Neuronal stem cell (in vitro differentiated cells): ENCODE results near the gene GALM.

Experiments
- DNase-seq: peaks from one replicate; pipeline ENCODE4 v3.0.0-alpha.2; 2013; ENCODE audit warnings: low spot score
- H2AFZ ChIP-seq: one replicate; pipeline ENCODE4 v1.6.1; 2013; ENCODE audit warnings: mild to moderate bottlenecking, low read length, inconsistent platforms
- H2AK5ac ChIP-seq: 2 replicates; pipeline ENCODE4 v1.6.1; 2013; ENCODE audit warnings: low read depth, mild to moderate bottlenecking, inconsistent platforms, low read length, moderate library complexity, mixed read lengths
- H2BK120ac ChIP-seq: 2 replicates; pipeline ENCODE4 v1.6.1; 2013; ENCODE audit warnings: low read depth, mild to moderate bottlenecking, inconsistent platforms, low read length, moderate library complexity, mixed read lengths
- H2BK12ac ChIP-seq: one replicate; pipeline ENCODE4 v1.6.1; 2013; ENCODE audit warnings: low read length, inconsistent platforms
- H2BK15ac ChIP-seq: 2 replicates; pipeline ENCODE4 v1.6.1; 2013; ENCODE audit warnings: mild to moderate bottlenecking, low read length, inconsistent platforms, mixed read lengths
- H2BK5ac ChIP-seq: one replicate; pipeline ENCODE4 v1.6.1; 2013; ENCODE audit warnings: inconsistent platforms, mild to moderate bottlenecking, low read length, moderate library complexity
- H3K14ac ChIP-seq: one replicate; pipeline ENCODE4 v1.6.1; 2013; ENCODE audit warnings: low read length, inconsistent platforms
- H3K18ac ChIP-seq: 2 replicates; pipeline ENCODE4 v1.6.1; 2013; ENCODE audit warnings: low read length, inconsistent platforms
- H3K23ac ChIP-seq: 2 replicates; pipeline ENCODE4 v1.6.1; 2013; ENCODE audit warnings: low read depth, mild to moderate bottlenecking, mixed read lengths, low read length, inconsistent platforms; ENCODE audit not compliant: poor library complexity
- H3K27ac ChIP-seq: replicated peaks from 3 replicates; pipeline ENCODE4 v1.5.1; 2013; ENCODE audit warnings: low read length, inconsistent platforms
- H3K27me3 ChIP-seq, 3 experiments: 2 replicates each; pipeline ENCODE4 v1.6.1; 2013; ENCODE audit warnings: low read length in 3 of 3, mild to moderate bottlenecking in 2 of 3, inconsistent platforms in 1 of 3, low read depth in 1 of 3, mixed read lengths in 1 of 3, moderate library complexity in 1 of 3; ENCODE audit not compliant: control insufficient read depth in 3 of 3, insufficient read depth in 3 of 3
- H3K36me3 ChIP-seq, 2 donors: replicated peaks in 1 of 2; 2 replicates each; pipeline ENCODE4 v1.6.1; 2013; ENCODE audit warnings: low read length in 2 of 2; ENCODE audit not compliant: control insufficient read depth in 2 of 2, insufficient read depth in 2 of 2
- H3K4ac ChIP-seq: 2 replicates; pipeline ENCODE4 v1.6.1; 2013; ENCODE audit warnings: inconsistent platforms, mild to moderate bottlenecking, low read length, moderate library complexity
- H3K4me1 ChIP-seq, 2 donors: 1 replicate in 1 of 2; 2 replicates in 1 of 2; pipeline ENCODE4 v1.6.1; 2013; ENCODE audit warnings: low read length in 2 of 2, low read depth in 1 of 2; ENCODE audit not compliant: control insufficient read depth in 2 of 2, insufficient read depth in 1 of 2
- H3K4me2 ChIP-seq: one replicate; pipeline ENCODE4 v1.6.1; 2013; ENCODE audit warnings: mild to moderate bottlenecking, low read length, inconsistent platforms; ENCODE audit not compliant: insufficient read depth, poor library complexity, severe bottlenecking
- H3K4me3 ChIP-seq, 2 donors: 2 replicates each; pipeline ENCODE4 v1.5.1; 2013; ENCODE audit warnings: low read length in 2 of 2, mild to moderate bottlenecking in 2 of 2, inconsistent platforms in 1 of 2, moderate library complexity in 1 of 2
- H3K79me1 ChIP-seq: one replicate; pipeline ENCODE4 v1.6.1; 2013; ENCODE audit warnings: low read depth, mild to moderate bottlenecking, inconsistent platforms, low read length, moderate library complexity
- H3K9ac ChIP-seq: one replicate; pipeline ENCODE4 v1.6.1; 2013; ENCODE audit warnings: mild to moderate bottlenecking, low read depth, low read length, inconsistent platforms; ENCODE audit not compliant: poor library complexity
- H3K9me3 ChIP-seq, 2 donors: replicated peaks in 1 of 2; 2 replicates each; pipeline versions ENCODE3 to v1.6.1; 2013; ENCODE audit warnings: low read length in 2 of 2, mild to moderate bottlenecking in 2 of 2, inconsistent platforms in 1 of 2, low read depth in 1 of 2, mixed read lengths in 1 of 2, moderate library complexity in 1 of 2; ENCODE audit not compliant: control insufficient read depth in 2 of 2, insufficient read depth in 1 of 2
- H4K8ac ChIP-seq: one replicate; pipeline ENCODE4 v1.6.1; 2013; ENCODE audit warnings: low read depth, mild to moderate bottlenecking, inconsistent platforms, low read length, moderate library complexity
- H4K91ac ChIP-seq: one replicate; pipeline ENCODE4 v1.6.1; 2013; ENCODE audit warnings: low read length, low read depth, mild to moderate bottlenecking, inconsistent platforms; ENCODE audit not compliant: poor library complexity
- WGBS, 2 donors: extraction: QIAGEN DNeasy Blood & Tissue Kit; methylation state at CpG; one replicate each; pipeline ENCODE4 v1.1.7; 2013; ENCODE audit warnings: missing lambda C conversion rate in 2 of 2, mixed read lengths in 1 of 2; ENCODE audit not compliant: insufficient read length in 2 of 2, insufficient replicate concordance in 1 of 2; ENCODE audit errors: extremely low coverage in 2 of 2; 5-methylcytosine and 5-hydroxymethylcytosine counted together

GALM gene

GRCh38 chr2:38740851-38741731 lies 75.2 kb downstream of the GALM start:
- Histone ChIP-seq H3K23ac (no peak overlapping the region), H3K27ac (peak overlapping the region; percentile 43), H2BK15ac (no peak overlapping the region), H3K4me2 (no peak overlapping the region), H3K14ac (no peak overlapping the region), H2BK5ac (no peak overlapping the region), H3K36me3 (peaks cover 29 to 88% of the 10 kb centered on the region in 2 donors), H3K79me1 (no peaks in the 10 kb centered on the region), H3K9me3 (peaks cover 0 to 6% of the 10 kb centered on the region in 2 donors), H2AK5ac (no peak overlapping the region), H3K18ac (no peak overlapping the region), H2BK120ac (no peak overlapping the region), H2BK12ac (no peak overlapping the region), H4K91ac (no peak overlapping the region), H2AFZ (no peak overlapping the region), H3K4ac (no peak overlapping the region), H3K27me3 (no peaks in the 10 kb centered on the region), H4K8ac (no peak overlapping the region), H3K4me1 (no peaks in the 10 kb centered on the region), H3K4me3 (peak overlapping the region in 1 of 2 donors; percentile 58), H3K9ac (no peak overlapping the region)
- DNase-seq: peak; percentile 29
- no CpG with 5 or more reads among the region's 11 CpGs for WGBS, 2 donors

DNA sequence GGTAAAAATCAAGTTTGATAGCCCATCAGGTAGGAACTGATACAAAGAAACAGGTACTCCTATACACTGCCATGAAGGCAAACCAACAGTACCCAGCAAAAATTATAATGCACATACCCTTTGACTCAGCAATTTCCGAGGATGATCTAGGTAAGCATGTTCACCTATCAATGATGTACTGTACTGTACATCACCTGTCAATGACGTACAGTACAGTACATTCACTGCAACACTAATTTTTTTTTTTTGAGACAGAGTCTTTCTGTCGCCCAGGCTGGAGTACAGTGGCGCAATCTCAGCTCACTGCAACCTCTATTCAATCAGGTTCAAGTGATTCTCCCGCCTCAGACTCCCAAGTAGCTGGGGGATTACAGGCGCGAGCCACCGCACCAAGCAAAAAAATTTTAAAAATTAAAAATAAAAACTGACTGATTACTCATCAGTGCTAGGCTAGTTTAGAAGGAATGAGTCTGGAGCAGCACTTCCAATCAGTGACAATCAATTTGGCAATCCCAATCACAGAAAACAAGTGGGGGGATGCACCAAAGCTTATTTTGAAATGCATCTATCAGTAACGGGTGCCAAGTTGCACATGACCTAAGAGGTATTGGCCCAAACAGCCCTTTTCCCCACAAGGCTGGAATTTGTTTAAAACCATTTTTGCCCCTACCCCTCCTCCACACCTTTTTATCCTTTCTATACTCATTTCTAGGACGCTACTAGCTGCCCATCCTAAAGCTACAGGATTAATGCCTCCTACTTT lies 77.1 kb downstream of the GALM start:
- Histone ChIP-seq H3K14ac (no peak overlapping the region), H2BK5ac (no peak overlapping the region), H3K23ac (no peak overlapping the region), H3K4ac (no peak overlapping the region), H2AK5ac (no peak overlapping the region), H3K4me1 (peaks cover 0 to 8% of the 10 kb centered on the region in 2 donors), H3K9ac (no peak overlapping the region), H3K27ac (no peak overlapping the region), H3K4me3 (no peak overlapping the region), H3K9me3 (peaks cover 0 to 6% of the 10 kb centered on the region in 2 donors), H3K36me3 (peaks cover 28 to 96% of the 10 kb centered on the region in 2 donors), H3K27me3 (no peaks in the 10 kb centered on the region), H4K91ac (no peak overlapping the region), H2AFZ (no peak overlapping the region), H3K18ac (no peak overlapping the region), H2BK120ac (no peak overlapping the region), H3K79me1 (no peaks in the 10 kb centered on the region), H4K8ac (no peak overlapping the region), H2BK12ac (no peak overlapping the region), H2BK15ac (no peak overlapping the region), H3K4me2 (no peak overlapping the region)
- no peak for DNase-seq
- WGBS, 2 donors: no CpG with 5 or more reads among the region's 10 CpGs

GRCh38 chr2:38743672-38744398 lies 77.9 kb downstream of the GALM start:
- no peak overlapping the region for H3K9ac ChIP-seq
- H3K4ac ChIP-seq: no peak overlapping the region
- no peak overlapping the region for H2BK120ac ChIP-seq
- no peaks in the 10 kb centered on the region for H3K27me3 ChIP-seq
- no peak overlapping the region for H2AFZ ChIP-seq
- peaks cover 0 to 6% of the 10 kb centered on the region in 2 donors for H3K9me3 ChIP-seq
- H2BK5ac ChIP-seq: no peak overlapping the region
- H3K4me2 ChIP-seq: no peak overlapping the region
- no peak for DNase-seq
- H3K36me3 ChIP-seq: peaks cover 32 to 96% of the 10 kb centered on the region in 2 donors
- no peak overlapping the region for H2AK5ac ChIP-seq
- no peak overlapping the region for H3K14ac ChIP-seq
- no CpG with 5 or more reads among the region's 3 CpGs for WGBS, 2 donors
- no peak overlapping the region for H2BK12ac ChIP-seq
- no peak overlapping the region for H4K8ac ChIP-seq
- no peak overlapping the region for H3K23ac ChIP-seq
- no peak overlapping the region for H4K91ac ChIP-seq
- no peak overlapping the region for H3K27ac ChIP-seq
- H2BK15ac ChIP-seq: no peak overlapping the region
- H3K79me1 ChIP-seq: no peaks in the 10 kb centered on the region
- no peak overlapping the region for H3K4me3 ChIP-seq
- H3K18ac ChIP-seq: no peak overlapping the region
- peaks cover 1 to 11% of the 10 kb centered on the region in 2 donors for H3K4me1 ChIP-seq
